ENCODE results near the gene PAIP2. TPM values are rescaled to one million over a fixed set of nuclear protein-coding genes. Genes with fewer than 3 reads are reported as not detected.
"Not testable (repeated sequence)": the region's sequence is repeated elsewhere in the genome, so short reads cannot be mapped to it uniquely, and the experiment has no call there.

Gene PAIP2
- total RNA-seq, 1 donor from 2014 or later, result 88.2 TPM

- Mint-ChIP-seq H3K27me3 (ENCODE audit: low read depth) (no peaks in the 10 kb centered on the region), H3K4me3 (no peak overlapping the region), H3K9me3 (peaks cover 7% of the 10 kb centered on the region), H3K36me3 (peaks cover 36% of the 10 kb centered on the region), H3K27ac (no peak overlapping the region), H3K4me1 (no peaks in the 10 kb centered on the region)
- no peak for TF ChIP-seq CTCF (IDR thresholded peaks at IDR 0.05; ENCODE audit: unreplicated experiment)
- no peak for DNase-seq (ENCODE audit: low spot score in 2 of 2, unreplicated experiment in 2 of 2)
These were observed 12.5 kb downstream of the PAIP2 start for GRCh38 chr5:139354186-139354585.

DNA sequence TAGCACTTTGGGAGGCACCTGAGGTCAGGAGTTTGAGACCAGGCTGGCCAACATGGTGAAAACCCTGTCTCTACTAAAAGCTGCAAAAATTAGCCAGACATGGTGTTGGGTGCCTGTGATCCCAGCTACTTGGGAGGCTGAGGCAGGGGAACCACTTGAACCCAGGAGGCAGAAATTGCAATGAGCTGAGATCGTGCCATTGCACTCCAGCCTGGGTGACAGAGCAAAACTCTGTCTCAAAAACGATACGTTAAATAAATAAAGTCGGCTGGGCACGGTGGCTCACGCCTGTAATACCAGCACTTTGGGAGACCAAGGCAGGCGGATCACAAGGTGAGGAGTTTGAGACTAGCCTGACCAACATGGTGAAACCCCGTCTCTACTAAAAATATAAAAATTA, 14.2 kb downstream of the PAIP2 start:
- not testable (repeated sequence) for H3K9me3 Mint-ChIP-seq; DNase-seq (ENCODE audit: low spot score in 2 of 2, unreplicated experiment in 2 of 2); H3K27me3 Mint-ChIP-seq (ENCODE audit: low read depth); H3K4me1 Mint-ChIP-seq; H3K4me3 Mint-ChIP-seq; H3K27ac Mint-ChIP-seq
- H3K36me3 Mint-ChIP-seq, result peaks cover 42% of the 10 kb centered on the region

DNA sequence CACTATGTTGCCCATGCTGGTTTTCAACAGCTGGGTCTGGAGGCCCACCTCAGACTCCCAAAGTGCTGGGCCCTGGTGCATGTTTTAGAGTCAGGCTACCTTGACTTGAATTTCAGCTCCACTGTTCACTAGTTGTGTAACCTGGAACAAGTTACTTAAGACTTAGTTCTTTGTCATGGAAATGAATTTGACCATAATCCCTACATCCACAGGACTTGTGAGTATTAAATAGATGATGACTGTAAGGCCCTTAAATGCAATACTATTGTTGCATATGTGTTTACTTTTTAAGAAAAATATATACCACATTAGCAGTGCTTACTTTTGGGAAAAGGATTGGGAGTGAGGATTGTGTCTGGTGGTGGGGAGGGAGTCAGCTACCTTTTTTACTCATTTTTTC, 16.4 kb downstream of the PAIP2 start:
- Mint-ChIP-seq H3K9me3 (peaks cover 7% of the 10 kb centered on the region), H3K4me1 (no peaks in the 10 kb centered on the region), H3K27me3 (ENCODE audit: low read depth) (no peaks in the 10 kb centered on the region), H3K36me3 (peaks cover 38% of the 10 kb centered on the region), H3K4me3 (no peak overlapping the region), H3K27ac (no peak overlapping the region)
- no peak for TF ChIP-seq CTCF (IDR thresholded peaks at IDR 0.05; ENCODE audit: unreplicated experiment)
- no peak for DNase-seq (ENCODE audit: low spot score in 2 of 2, unreplicated experiment in 2 of 2)

DNA sequence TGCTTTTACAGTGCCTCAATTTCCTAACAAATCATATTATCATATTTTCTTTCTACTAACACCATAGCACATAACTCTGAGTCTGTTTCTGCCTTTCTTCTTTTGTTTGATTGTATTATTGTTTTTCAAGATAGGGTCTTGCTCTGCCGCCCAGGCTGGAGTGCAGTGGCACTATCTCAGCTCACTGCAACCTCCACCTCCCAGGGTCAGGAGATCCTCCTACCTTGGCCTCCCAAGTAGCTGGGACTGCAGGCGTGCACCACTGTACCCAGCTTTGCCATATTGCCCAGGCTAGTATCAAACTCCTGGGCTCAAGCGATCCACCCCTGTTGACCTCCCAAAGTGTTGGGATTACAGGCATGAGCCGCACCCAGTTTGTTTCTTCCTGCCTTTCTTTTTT, 18.7 kb downstream of the PAIP2 start:
- Mint-ChIP-seq H3K4me3 (no peak overlapping the region), H3K9me3 (no peaks in the 10 kb centered on the region), H3K27me3 (ENCODE audit: low read depth) (no peaks in the 10 kb centered on the region), H3K4me1 (peaks cover 2% of the 10 kb centered on the region), H3K27ac (no peak overlapping the region), H3K36me3 (peaks cover 42% of the 10 kb centered on the region)
- no peak for TF ChIP-seq CTCF (IDR thresholded peaks at IDR 0.05; ENCODE audit: unreplicated experiment)
- DNase-seq (ENCODE audit: low spot score in 2 of 2, unreplicated experiment in 2 of 2), result no peak

DNA sequence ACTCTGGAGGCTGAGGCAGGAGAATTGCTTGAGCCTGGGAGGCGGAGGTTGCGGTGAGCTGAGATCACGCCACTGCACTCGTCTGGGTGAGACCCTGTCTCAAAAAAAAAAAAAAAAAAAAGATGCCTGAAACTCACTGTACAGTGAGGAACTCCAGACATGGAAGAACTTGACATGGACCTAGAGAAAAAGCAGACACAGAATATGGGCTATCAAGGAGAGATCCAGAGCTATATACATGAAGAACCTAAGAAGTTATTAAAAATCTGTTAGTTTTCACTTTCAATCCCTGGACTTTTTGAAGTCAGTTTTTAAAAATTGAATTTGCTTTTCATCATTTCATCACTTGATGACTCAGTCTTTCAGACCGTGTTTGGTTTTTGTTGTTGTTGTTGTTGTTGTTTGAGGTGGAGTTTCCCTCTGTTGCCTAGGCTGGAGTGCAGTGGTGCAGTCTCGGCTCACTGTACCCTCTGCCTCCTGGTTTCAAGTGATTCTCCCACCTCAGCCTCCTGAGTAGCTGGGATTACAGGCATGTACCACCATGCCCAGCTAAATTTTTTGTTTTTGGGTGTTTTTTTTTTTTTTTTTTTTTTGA, 20.3 kb downstream of the PAIP2 start:
- Mint-ChIP-seq H3K4me1 (peaks cover 2% of the 10 kb centered on the region), H3K9me3 (no peaks in the 10 kb centered on the region), H3K27ac (no peak overlapping the region), H3K36me3 (peaks cover 42% of the 10 kb centered on the region), H3K27me3 (ENCODE audit: low read depth) (no peaks in the 10 kb centered on the region), H3K4me3 (no peak overlapping the region)
- no peak for TF ChIP-seq CTCF (IDR thresholded peaks at IDR 0.05; ENCODE audit: unreplicated experiment)
- no peak for DNase-seq (ENCODE audit: low spot score in 2 of 2, unreplicated experiment in 2 of 2)

- TF ChIP-seq CTCF (IDR thresholded peaks at IDR 0.05; ENCODE audit: unreplicated experiment), result no peak
- H3K9me3 Mint-ChIP-seq, result no peaks in the 10 kb centered on the region
- DNase-seq (ENCODE audit: low spot score in 2 of 2, unreplicated experiment in 2 of 2), result no peak
- H3K4me3 Mint-ChIP-seq, result no peak overlapping the region
- peak overlapping the region; percentile 66 for H3K27ac Mint-ChIP-seq
- peaks cover 2% of the 10 kb centered on the region for H3K4me1 Mint-ChIP-seq
- H3K36me3 Mint-ChIP-seq, result peaks cover 35% of the 10 kb centered on the region
- no peaks in the 10 kb centered on the region for H3K27me3 Mint-ChIP-seq (ENCODE audit: low read depth)
These were observed 22.3 kb downstream of the PAIP2 start for GRCh38 chr5:139363937-139364336.
